SK-N-SH (cell line): ENCODE data around the gene FNDC10.

Experiments used
- CTCF ChIP-seq: fragments of 200-600 bp; sonication (generic); IDR thresholded peaks from 2 replicates; pipeline ENCODE4 v1.6.1; 2017; ENCODE audit warnings: antibody characterized with exemption, mild to moderate bottlenecking, moderate library complexity
- EP300 ChIP-seq, 2 experiments: IDR thresholded peaks; 2 replicates each; pipeline versions ENCODE4 v1.4.0 to v1.6.1; 2012; ENCODE audit warnings: borderline replicate concordance in 1 of 2, low read depth in 1 of 2, low read length in 1 of 2
- EZH2phosphoT487 ChIP-seq: fragments of 200-600 bp; sonication (generic); IDR thresholded peaks from 2 replicates; pipeline ENCODE4 v1.6.1; 2017; ENCODE audit warnings: low read depth, mixed run types, mild to moderate bottlenecking, antibody characterized with exemption, moderate library complexity, borderline replicate concordance
- YY1 ChIP-seq: IDR thresholded peaks from 2 replicates; pipeline ENCODE4 v1.4.0; 2012; ENCODE audit warnings: low read depth, mild to moderate bottlenecking
- TF ChIP-seq, protein P1 (sequence below): IDR thresholded peaks from 2 replicates; pipeline ENCODE4 v1.4.0; 2012; ENCODE audit warnings: low read depth
- TF ChIP-seq, protein P2 (sequence below): IDR thresholded peaks from 2 replicates; pipeline ENCODE4; 2012
- TF ChIP-seq, protein P3 (sequence below): IDR thresholded peaks from 2 replicates; pipeline ENCODE4 v1.6.1; 2012; ENCODE audit warnings: mild to moderate bottlenecking, low read depth, low read length, moderate library complexity
- TF ChIP-seq, protein P4 (sequence below): IDR thresholded peaks from 2 replicates; pipeline ENCODE4 v1.4.0; 2012; ENCODE audit warnings: low read depth, borderline replicate concordance

DNA sequence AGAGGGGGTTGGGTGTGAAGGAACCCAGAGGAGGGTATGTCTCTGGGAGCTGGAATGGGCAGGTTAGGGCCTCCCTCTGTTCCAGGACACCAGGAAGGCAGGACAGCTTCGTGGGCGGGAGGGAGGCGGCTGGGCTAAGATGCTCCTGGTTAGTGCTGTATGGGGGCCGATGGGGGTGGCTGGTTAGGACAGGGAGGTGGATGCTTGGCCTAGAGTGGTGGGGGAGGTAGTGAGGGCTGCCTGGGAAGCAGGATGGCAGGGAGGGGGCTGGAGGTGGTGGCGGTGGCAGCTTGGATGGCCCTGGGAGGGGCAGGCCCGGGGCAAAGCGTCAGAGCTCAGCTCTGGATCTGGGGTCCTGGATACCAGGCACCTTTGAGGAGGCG, 25.9 kb upstream of the FNDC10 start:
- TF ChIP-seq CTCF (no peak), YY1 (no peak), EZH2phosphoT487 (no peak), EP300 (IDR thresholded peaks at IDR 0.05; ENCODE audit: borderline replicate concordance in 1 of 2, low read depth in 1 of 2, low read length in 1 of 2) (no peak)
- TF ChIP-seq, protein P1, sequence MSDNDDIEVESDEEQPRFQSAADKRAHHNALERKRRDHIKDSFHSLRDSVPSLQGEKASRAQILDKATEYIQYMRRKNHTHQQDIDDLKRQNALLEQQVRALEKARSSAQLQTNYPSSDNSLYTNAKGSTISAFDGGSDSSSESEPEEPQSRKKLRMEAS = no peak
- TF ChIP-seq, protein P2, sequence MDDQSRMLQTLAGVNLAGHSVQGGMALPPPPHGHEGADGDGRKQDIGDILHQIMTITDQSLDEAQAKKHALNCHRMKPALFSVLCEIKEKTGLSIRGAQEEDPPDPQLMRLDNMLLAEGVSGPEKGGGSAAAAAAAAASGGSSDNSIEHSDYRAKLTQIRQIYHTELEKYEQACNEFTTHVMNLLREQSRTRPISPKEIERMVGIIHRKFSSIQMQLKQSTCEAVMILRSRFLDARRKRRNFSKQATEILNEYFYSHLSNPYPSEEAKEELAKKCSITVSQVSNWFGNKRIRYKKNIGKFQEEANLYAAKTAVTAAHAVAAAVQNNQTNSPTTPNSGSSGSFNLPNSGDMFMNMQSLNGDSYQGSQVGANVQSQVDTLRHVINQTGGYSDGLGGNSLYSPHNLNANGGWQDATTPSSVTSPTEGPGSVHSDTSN = no peak
- TF ChIP-seq, protein P3, sequence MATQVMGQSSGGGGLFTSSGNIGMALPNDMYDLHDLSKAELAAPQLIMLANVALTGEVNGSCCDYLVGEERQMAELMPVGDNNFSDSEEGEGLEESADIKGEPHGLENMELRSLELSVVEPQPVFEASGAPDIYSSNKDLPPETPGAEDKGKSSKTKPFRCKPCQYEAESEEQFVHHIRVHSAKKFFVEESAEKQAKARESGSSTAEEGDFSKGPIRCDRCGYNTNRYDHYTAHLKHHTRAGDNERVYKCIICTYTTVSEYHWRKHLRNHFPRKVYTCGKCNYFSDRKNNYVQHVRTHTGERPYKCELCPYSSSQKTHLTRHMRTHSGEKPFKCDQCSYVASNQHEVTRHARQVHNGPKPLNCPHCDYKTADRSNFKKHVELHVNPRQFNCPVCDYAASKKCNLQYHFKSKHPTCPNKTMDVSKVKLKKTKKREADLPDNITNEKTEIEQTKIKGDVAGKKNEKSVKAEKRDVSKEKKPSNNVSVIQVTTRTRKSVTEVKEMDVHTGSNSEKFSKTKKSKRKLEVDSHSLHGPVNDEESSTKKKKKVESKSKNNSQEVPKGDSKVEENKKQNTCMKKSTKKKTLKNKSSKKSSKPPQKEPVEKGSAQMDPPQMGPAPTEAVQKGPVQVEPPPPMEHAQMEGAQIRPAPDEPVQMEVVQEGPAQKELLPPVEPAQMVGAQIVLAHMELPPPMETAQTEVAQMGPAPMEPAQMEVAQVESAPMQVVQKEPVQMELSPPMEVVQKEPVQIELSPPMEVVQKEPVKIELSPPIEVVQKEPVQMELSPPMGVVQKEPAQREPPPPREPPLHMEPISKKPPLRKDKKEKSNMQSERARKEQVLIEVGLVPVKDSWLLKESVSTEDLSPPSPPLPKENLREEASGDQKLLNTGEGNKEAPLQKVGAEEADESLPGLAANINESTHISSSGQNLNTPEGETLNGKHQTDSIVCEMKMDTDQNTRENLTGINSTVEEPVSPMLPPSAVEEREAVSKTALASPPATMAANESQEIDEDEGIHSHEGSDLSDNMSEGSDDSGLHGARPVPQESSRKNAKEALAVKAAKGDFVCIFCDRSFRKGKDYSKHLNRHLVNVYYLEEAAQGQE = no peak
- TF ChIP-seq, protein P4, sequence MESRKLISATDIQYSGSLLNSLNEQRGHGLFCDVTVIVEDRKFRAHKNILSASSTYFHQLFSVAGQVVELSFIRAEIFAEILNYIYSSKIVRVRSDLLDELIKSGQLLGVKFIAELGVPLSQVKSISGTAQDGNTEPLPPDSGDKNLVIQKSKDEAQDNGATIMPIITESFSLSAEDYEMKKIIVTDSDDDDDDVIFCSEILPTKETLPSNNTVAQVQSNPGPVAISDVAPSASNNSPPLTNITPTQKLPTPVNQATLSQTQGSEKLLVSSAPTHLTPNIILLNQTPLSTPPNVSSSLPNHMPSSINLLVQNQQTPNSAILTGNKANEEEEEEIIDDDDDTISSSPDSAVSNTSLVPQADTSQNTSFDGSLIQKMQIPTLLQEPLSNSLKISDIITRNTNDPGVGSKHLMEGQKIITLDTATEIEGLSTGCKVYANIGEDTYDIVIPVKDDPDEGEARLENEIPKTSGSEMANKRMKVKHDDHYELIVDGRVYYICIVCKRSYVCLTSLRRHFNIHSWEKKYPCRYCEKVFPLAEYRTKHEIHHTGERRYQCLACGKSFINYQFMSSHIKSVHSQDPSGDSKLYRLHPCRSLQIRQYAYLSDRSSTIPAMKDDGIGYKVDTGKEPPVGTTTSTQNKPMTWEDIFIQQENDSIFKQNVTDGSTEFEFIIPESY = no peak
